Stimulated activated naive CD8-positive, alpha-beta T cell treated with anti-CD3 and anti-CD28 coated beads, Interleukin-15, Interleukin-2, amounts not matched to agents 100 U/mL and 50 U/mL, for 24 hours (primary cell): ENCODE measurements around the gene FGF18.
"Not testable (repeated sequence)": the region's sequence is repeated elsewhere in the genome, so short reads cannot be mapped to it uniquely, and the experiment has no call there.

Source experiments
- ATAC-seq: fragments of 150-1000 bp; cut with Tn5 transposase; one replicate; pipeline ENCODE4 v1.10.0; 2021
- DNase-seq: peaks from one replicate; pipeline ENCODE4 v3.0.0; 2021

Gene FGF18

DNA sequence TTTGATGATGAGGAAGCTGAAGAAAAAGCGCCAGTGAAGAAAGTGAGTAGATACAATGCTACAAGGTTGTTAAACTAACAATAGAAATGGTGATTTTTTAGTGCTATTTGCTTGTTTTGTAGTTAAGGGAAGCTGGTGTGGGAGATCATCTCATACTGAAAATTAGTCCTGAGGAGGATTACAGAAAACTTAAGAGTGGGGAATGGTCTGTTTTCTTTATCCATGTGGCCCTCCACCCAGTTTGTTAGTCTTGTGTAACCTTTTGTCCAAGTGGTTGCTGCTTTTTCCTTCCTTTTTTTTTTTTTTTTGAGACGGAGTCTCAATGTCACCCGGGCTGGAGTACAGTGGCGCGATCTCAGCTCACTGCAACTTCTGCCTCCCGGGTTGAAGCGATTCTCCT lies 19.3 kb upstream of the FGF18 start:
- ATAC-seq (no peak), DNase-seq (no peak)

DNA sequence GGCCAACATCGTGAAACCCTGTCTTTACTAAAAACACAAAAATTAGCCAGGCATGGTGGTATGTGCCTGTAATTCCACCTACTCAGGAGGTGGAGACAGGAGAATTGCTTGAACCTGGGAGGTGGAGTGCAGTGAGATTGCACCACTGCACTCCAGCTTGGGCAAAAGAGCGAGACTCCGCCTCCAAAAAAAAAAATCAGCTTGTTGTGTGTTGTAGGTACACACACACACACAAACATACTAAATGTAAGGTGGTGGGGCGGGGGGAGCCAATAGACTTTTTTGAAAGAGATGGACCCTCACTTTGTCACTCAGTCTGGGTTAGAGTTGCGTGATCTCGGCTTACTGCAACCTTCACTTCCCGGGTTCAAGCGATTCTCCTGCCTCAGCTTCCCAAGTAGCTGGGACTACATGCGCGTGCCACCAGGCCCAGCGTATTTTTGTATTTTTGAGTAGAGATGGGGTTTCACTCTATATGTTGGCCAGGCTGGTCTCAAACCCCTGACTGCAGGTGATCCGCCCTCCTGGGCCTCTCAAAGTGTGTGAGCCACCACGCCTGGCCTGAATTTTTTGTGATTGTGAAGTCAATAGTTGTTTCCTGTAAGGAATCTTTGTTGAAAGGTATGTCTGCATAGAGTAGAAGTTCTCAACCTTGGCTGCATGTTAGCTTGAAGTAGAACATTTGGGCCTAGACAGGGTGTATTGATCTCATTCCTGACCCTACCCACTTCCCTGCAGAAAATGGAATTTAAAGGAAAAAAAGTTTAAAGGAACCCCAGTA lies 18.1 kb upstream of the FGF18 start:
- DNase-seq (no peak), ATAC-seq (no peak)

DNA sequence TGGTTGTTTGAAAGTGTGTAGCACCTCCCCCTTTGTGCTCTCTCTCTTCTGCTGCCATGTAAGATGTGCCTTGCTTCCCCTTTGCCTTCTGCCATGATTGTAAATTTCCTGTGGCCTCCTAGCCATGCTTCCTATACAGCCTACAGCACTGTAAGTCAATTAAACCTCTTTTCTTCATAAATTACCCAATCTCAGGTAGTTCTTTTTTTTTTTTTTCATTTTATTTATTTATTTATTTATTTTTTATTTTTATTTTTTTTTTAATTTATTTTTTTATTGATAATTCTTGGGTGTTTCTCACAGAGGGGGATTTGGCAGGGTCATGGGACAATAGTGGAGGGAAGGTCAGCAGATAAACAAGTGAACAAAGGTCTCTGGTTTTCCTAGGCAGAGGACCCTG lies 16.7 kb upstream of the FGF18 start:
- DNase-seq, ATAC-seq: not testable (repeated sequence)

DNA sequence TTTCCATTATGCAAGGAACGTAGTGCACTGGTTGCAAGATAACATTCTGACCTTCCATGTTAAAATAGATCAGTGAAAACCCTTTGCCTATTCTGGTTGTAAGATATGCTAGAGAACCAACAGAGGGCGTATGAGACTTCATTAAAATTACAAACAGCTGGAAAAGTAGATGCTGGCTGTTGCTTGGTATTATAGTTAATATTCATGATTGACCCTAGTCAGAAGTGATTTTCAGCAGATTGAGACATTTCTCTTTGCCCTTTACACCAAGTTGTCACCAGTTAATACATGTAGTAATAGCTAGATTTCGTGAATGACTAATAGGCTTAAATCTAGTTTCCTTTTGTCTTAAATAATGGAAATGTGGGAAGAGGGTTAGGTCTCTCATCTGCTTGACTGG lies 13.8 kb upstream of the FGF18 start:
- no peak for DNase-seq

DNA sequence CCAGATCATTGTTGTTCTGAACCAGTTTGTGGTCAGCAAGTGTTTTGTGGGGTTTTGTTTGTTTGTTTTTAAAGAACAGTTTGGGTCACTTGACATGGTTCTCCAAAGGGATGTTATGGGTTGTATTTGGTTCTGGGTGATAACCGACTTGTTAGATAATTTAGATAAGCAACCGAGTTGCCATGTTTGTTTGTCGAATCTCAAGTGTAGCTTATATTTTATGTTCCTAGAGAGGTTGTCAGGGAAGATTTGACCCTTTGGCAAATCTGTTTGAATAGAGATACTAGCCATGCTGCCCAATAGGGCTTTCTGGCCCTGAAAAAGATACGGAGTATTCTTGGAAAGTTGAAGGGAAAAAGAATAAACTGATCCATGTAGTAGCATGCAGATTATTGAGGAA lies 12.2 kb upstream of the FGF18 start:
- no peak for ATAC-seq
- no peak for DNase-seq

More for the DNA sequence above, 13.8 kb upstream of the FGF18 start:
- peak; percentile 20 for ATAC-seq

DNA sequence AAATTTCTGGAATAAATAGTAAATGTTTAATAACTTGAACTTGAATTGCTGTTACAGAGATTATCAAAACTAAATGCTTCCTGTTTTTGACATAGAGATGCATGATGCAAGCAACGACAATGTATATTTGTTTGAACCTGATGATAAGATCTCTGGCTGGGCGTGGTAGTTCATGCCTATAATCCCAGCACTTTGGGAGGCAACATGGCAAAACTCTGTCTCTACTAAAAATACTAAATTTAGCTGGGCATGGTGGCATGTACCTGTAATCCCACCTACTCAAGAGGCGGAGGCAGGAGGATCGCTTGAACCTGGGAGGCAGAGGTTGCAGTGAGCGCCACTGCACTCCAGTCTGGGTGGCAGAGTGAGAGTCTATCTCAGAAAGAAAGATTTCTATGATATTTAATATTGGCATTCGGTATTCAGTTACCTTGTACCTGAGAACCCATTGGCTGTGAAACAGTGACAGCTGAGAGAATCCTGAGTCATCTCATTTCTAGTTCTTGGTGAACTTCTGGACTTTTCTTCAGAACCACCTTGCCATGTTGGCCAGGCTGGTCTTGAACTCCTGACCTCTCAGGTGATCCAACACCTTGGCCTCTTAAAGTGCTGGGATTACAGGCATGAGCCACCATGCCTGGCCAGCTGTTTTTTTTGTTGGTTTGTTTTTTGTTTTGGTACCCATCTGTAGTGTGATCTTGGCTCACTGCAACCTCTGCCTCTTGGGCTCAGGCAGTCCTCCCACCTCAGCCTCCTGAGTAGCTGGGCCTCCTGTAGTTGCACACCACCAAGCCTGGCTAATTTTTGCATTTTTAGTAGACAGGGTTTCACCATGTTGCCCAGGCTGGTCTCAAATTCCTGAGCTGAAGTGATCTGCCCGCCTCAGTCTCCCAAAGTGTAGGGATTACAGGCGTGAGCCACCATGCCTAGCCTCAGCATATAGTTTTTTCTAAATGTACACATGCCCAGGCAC lies 10.0 kb upstream of the FGF18 start:
- ATAC-seq (no peak), DNase-seq (no peak)

DNA sequence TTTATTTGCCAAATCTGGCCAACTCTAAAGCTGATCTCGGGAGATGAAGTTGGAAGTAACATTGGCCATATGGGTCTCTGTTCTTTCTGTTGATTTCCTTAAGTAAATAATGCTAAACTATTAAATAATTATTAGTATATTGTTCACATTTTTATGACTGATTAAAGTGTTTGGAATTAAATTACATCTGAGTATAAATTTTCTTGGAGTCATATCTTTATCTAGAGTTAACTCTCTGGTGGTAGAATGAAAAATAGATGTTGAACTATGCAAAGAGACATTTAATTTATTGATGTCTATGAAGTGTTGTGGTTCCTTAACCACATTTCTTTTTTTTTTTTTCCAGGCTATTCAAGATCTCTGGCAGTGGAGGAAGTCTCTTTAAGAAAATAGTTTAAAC lies 9.3 kb upstream of the FGF18 start:
- ATAC-seq (no peak), DNase-seq (no peak)

DNA sequence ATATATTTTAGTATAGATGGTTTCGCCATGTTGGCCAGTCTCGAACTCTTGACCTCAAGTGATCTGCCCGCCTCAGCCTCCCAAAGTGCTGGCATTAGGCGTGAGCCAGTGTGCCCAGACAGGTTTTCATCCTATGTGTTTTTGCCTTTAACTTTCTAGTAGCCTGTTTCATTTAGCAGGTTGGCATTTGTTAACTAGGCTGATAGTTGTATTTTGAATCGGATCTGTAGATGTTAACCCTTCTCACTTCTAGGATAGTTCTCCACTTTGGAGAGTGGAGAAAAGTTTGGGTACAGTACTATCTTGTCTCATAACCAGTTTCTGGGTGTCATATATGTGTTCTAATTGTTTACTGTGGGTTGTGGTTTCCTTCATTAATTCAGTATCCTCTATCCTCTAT lies 7.3 kb upstream of the FGF18 start:
- DNase-seq = no peak
- no peak for ATAC-seq

DNA sequence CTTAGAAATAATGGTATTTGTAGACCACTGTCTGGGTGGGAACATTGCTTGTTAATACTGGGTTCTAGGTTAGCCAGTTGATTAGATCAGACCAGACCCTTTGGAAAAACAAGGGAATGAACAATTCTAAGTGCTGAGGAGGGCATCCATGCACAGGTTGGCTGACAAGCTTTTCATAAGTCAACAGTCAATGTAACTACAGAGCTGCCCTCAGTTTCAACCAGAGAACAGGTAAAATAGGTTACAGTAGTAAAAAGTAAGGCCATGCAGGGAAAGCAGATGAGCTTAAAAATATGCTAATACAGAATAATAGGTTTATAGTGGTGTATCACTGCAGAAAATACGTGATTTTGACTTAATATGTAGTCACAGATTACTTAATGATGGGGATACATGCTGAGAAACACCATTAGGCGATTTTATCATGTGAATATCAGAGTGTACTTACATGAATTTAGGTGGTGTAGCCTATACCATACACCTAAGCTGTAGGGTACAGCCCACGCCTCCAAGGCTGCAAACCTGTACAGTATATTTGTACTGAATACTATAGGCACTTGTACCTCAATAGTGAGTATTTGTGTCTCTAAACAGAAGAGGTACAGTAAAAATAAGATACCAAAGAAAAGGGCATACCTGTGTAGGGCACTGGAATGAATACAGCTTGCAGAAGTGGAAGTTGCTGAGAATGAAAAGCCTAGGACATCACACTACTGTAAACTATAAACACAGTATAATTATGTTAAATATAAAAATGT lies 6.1 kb upstream of the FGF18 start:
- ATAC-seq (peak; percentile 8), DNase-seq (no peak)

DNA sequence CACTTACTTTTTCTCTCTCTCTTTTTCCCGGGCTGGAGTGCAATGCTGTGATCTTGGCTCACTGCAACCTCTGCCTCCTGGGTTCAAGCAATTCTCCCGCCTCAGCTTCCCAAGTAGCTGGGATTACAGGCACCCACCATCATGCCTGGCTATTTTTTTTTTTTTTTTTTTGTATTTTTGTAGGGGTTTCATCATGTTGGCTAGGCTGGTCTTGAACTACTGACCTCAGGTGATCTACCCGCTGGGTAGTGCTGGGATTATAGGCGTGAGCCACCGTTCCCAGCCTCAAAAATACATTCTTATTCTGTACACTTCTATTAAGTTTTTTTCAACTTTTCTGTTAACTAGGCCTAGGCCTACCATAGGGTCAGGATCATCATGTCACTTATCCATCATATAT lies 5.5 kb upstream of the FGF18 start:
- DNase-seq = not testable (repeated sequence)

DNA sequence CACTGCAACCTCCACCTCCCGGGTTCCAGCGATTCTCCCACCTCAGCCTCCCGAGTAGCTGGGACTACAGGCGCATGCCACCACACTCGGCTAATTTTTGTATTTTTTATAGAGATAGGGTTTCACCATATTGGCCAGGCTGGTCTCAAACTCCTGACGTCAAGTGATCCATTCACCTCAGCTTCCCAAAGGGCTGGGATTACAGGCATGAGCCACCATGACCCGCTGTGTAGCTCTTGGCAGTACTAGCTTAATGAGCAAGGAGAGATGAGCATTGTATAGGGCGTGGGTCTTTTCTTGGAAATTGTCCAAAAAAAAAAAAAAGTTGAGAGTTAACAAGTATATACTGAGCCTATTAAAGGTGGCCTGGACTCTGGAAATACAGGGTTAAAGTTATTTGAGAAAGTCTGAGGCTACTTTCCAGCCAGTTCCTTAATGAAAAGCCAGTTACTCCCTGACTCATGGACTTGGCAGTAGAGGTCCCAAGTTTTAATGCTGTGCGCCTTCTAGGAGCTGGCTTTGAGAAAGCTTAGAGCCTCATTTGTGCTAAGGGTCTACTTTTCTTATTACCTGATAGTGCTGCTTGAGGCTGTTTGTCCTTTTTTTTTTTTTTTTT lies 4.2 kb upstream of the FGF18 start:
- DNase-seq (no peak), ATAC-seq (no peak)

More for the DNA sequence above, 5.5 kb upstream of the FGF18 start:
- peak; percentile 8 for ATAC-seq

DNA sequence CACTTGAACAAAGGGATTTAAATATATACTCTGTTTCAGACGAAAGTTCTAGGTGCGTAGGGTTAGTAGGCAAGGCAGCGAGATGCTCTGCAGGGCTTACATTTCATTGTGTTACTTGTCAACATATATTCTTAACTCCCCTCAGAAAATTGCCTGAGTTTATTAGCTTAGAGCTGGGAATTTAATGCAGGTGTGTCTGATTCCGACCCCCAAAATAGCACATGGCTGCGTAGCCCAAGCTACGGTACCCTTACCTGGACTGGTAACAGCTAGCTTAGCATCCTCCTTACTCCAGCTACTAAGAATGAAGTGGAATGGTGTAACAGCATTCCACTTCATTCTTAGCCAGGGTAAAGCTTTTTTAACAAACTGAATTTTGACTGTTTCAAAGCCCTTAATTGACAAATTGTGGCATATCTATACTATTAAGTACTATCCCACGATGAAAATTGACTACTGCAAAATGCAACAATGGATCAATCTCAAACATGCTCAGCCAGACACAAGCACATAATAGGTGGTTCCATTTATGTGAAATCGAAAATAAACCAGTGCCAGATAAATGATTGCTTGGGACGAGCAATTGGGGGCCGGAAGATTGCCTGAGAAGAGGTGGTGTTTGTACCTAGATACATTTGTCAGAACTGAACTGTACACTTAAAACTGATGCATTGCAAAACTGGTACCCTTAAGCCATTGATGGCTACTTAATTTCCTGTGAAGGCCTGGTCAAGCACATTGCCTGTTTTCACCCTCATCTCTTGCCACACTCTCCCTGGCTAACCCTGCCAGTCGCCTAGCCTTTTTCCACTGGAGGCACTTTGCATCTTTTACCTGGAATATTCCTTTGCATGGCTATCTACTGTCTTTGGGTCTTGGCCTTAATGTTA lies 3.0 kb upstream of the FGF18 start:
- ATAC-seq (no peak), DNase-seq (no peak)

DNA sequence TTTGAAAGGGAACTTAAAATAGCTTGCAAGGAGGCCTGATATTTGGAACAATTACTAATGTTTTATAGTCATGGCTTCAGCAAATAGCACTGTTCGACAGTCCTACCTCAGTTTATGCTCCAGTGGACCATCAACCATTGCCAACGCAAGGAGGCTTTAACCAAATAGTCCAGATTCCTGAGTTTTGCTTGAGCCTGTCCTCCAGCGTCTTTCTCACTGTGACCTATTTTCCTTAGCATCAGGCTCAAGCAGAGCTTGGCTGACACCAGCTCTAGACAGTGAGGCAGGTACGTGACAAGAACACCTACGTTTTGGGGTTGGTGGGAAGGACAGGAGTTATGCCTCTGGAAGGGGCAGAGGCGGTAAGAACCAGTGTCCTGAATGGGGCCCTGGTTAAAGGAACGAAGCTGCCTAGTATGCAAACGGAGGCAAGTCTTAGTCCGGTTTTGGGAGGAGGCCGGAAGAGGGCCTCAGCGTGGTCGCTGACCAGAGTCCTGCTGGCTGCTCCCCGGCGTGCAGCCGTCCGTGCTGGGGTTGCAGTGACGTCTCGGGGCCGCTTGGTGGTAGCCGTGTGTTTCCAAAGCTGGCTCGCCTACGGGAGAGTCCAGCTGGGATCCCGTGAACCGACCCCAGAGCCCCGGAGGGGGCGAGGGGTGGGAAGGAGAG lies 998 bp upstream of the FGF18 start:
- DNase-seq = peak; percentile 72

DNA sequence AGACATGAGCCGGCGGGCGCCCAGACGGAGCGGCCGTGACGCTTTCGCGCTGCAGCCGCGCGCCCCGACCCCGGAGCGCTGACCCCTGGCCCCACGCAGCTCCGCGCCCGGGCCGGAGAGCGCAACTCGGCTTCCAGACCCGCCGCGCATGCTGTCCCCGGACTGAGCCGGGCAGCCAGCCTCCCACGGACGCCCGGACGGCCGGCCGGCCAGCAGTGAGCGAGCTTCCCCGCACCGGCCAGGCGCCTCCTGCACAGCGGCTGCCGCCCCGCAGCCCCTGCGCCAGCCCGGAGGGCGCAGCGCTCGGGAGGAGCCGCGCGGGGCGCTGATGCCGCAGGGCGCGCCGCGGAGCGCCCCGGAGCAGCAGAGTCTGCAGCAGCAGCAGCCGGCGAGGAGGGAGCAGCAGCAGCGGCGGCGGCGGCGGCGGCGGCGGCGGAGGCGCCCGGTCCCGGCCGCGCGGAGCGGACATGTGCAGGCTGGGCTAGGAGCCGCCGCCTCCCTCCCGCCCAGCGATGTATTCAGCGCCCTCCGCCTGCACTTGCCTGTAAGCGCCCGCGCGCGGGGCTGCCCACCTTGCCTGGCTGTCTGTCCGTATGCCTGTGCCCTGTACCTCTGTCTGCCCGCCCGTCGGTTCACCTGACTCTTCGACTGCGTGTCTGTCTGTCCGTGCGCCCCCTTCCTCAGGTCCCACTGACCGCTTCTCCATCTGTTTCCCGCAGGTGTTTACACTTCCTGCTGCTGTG lies 412 bp downstream of the FGF18 start:
- ATAC-seq (peak; percentile 30), DNase-seq (peak; percentile 34)

More for the DNA sequence above, 998 bp upstream of the FGF18 start:
- peak; percentile 45 for ATAC-seq

DNA sequence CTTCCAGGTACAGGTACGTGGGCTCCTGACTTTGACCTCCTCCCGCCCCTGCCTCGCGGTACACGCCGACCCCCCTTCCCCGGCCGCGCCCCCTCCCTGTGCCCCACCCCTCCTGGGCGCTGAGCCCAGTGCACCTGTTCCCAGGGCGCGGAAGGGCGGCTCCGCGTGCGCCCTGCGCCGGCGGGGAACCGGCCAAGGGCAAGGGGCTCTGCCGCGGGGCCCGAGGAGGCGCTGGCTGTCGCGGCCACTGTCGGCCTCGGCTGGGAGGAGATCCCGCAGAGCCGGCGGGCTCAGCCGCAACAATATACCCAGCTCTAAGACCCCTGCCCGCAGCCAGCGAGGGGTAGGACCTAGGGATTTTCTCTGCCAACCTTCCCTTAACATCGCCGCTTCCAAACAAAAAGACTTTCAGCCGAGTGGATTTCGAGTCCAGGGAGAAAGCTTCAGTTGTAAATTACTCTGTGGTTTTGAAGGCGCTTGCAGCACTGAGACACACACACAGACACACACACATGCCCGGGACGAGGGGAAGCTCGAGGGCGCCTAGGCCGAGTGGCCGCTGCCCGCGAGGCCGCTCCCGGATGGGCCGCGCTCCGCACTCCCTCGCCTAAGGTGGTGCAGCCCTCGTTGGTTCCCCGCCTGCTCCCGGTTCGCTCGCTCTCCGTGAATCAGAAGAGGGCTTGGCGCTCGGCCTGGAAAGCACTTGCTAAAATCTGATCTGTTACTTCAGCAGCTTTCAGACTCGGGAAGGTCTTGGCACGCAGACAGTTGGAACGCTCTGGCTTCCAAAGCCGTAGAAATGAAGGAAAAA lies 1.2 kb downstream of the FGF18 start:
- ATAC-seq = no peak
- DNase-seq = no peak

DNA sequence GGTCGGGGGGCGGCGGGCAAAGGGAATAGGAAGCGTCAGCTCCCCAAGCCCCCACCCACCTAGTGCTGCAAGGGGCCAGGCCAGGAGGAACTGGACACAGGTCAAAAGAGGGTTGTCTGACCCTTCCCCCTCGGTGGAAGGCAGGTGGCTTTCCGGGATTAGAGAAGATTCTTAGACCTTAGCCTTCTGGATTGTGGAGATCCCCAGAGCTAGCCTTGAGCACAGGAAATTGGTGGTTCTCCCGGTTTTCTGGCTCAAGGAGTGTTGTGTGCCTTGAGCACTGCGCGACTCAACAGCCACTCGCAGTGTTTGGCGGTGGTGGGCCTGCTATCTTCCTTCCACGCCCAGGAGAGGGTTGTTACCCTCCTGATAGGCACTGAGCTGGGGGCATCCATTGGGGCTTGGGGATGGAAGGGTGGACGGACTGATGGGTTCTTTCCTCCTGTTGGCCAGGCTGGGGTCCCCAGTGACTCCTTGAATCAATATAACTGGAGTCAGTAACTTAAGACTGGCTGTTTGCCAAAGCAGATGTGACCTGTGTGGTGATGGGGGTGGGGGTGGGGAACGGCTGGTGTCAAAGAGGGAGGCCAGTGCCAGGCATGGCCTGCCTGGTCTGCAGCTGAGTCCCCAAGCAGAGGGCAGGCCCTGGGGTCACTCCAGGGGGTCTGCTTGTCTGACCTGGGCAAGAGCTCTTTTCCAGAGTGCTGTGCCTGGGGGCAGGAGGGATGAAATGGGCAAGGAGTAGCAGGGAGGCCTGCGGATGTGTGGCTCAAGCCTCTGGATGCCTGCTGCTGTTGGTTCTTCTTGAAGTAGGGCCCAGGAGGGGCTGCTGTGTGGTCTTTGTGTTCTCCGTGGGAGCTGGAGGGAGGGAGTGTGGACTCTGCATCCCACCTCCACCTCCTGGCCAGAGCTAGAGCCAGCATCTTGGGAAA lies 2.1 kb downstream of the FGF18 start:
- ATAC-seq (no peak), DNase-seq (no peak)

DNA sequence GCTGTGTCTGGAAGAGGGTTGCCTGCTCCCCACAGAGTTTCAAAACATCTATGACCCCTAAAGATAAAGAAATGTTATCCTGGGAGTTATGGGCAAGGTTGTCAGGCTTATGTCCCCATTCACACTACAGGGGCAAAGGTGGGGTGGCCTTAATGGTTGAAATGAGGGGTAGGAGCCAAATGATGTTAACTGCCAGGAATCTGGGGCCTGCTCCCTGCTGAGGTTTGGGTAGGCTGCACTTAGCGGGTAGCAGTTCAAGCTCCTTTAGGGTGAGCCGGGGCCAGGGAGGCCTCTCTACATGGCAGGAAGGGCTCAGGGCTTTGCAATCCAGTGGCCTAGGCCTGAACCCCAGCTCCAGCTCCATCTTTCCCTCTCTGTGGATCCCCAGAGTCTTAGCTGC lies 3.0 kb downstream of the FGF18 start:
- DNase-seq = no peak

More for the DNA sequence above, 3.0 kb downstream of the FGF18 start:
- no peak for ATAC-seq
